ENCODE data around the gene BRD7.

BRD7 gene

DNA sequence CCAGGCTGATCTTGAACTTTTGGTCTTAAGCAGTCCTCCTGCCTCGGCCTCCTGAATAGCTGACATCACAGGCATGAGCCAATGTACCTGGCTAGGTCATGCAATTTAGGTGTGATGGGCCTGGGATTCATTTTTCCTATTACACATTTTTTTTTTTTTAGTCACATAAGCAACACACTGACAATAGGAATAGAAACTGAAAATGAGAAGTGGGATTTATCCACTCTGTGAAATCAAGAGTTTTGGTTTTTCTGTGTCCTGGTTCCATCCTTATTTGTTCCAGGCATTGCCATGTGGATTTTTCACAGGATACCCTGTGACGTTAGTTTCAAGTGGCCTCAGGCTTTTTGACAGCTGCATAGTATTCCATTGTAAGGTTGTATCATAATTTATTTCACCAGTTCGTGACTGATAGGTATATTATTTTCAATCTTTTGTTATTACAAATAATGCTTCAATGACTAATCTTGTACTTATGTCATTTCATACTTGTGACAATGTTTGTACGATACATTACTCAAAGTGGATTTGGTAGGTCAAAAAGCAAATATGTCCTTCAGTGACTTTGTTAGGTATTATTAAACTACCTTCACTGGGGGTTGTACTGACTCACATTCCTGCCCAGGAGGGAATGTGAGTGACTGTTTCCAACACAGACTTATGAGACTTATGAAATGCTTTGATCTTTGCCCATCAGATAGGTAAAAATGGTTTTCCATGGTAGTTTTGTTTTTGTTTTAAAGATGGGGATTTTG is 91.8 kb downstream of the BRD7 start:
- no peak overlapping the region for H3K27ac ChIP-seq
- no peak for DNase-seq (ENCODE audit: low read depth, low spot score)

DNA sequence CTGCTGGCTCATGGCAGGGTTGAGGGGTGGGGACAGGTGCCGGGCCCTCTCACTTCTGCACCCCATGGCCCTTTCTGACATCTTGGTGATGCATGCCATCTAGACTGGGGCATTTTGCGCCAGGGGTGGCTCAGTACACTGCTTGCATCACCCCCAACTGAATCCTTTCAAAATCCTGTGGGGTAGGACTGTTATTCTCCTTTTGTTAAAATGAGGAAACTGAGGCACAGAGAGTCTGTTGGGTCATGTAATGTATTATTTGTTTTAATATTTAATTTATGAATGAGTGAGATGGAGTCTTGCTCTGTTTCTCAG is 92.5 kb downstream of the BRD7 start:
- H3K27ac ChIP-seq = no peak overlapping the region
- DNase-seq (ENCODE audit: low read depth, low spot score) = no peak

DNA sequence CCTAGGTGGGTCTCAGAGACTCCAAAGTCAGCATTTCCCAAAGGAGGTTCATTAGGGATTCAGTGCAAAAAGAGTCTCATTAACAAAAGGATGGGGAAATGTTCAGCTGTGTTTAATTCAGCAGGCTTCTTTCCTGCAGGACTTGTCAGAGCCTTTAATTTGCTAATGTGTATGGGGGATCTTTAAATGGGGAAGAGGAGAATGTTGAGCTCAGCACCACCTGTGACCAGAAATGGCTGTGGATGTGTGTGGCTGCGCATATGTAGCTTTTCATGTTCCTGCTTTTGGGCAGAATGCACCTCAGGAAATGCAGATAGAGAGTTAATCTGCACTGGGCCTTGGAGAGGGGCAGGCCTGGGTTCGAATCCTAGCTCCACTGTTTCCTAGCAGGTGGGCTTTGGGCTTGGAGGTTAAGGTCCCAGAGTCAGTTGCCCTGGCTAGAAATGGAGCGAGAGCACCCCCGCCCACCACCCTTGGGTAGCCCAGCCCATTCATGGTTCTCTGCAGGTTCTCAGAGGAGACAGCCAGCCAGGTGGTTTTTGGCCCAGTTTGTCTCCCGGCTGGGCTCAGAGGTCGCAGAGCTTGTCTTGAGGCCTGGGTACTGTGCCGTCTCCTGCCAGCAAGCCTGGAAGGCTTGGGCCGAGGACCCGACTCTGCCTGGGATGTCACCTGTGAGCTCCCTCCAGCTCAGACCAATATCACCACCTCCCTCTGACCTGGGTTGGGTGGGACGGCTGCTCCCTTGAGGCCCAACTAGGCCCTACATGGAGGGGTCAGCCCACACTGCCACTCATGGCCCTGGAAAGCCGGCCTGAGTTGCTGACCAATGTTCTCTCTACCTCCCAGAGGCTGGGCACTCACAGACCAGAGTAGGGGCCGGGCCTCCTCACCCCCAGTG is 93.1 kb downstream of the BRD7 start:
- no peak overlapping the region for H3K27ac ChIP-seq
- DNase-seq (ENCODE audit: low read depth, low spot score) = no peak

DNA sequence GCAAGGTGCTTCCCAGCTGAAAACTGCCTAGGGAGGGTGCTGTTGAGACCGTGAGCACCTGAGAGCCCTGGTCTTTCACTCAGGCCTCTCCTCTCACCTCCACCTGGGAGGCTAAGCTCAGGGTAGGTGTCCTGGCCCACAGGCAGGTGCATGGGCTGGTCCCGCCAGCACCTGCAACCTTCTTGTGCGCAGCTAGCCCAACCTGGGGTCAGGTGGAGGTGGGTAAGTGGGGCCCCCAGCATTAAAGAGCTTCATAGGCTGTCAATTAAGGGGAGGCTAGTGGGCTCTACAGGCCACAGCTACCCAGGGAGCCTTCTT is 93.7 kb downstream of the BRD7 start:
- no peak for DNase-seq (ENCODE audit: low read depth, low spot score)
- H3K27ac ChIP-seq = no peak overlapping the region

DNA sequence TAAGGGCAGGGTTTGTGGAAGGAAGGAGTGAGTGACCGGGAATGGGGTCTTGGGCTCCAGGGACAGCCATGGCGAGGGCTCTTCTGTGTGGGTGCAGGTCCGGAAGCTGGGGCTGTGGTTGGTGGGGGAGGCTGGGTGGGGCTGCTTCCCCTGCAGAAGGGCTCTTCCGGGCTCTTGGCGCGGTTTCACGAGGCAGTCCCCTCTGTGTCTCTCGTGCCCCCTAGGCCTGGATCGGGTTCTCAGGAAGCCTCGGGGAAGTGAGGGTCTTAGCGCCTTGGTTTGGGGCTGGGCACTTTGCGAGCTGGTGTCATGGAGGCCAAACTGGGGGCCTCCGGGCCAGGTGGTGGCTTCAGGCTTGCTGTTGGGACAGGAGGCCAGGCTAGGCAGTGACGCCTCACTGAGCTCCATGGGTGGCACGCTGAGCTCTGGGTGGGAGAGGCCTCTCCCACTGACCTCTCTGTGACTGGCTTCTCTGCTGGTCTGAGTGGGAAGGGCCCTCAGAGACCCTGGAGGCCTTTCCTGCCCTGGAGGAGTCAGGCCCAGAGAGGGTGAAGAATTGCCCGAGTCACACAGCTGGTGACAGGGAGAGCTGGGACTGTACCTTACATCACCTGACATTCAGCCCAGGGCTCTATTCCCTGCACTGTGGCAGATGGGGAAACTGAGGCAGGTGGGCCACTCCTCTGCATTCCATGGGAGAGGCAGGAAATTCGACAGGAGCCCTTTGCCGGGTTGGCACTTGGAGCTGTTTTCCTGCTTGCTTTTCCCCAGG is 94.3 kb downstream of the BRD7 start:
- no peak for DNase-seq (ENCODE audit: low read depth, low spot score)
- H3K27ac ChIP-seq = no peak overlapping the region

DNA sequence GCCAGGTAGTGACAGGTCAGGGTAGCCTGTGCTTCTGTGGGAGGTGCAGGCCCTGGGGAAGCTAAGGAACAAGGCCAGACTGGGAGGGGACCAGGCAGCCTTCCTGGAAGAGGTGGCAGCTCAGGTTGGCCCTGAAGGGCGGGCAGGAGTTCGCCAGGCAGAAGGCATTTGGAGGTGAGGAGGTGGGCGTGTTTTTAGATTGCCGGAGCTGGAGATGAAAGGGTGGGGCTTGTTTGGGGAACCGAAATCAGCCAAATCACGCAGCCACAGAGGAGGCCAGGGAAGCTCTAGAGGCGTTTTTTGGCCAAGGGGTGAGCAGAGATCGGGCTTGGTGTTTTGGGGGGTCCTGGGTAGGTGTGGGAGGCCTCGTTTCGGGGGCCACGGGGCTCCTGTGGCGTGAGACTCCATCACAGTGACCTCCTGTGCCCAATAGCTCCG is 94.9 kb downstream of the BRD7 start:
- DNase-seq (ENCODE audit: low read depth, low spot score) = no peak
- H3K27ac ChIP-seq = no peak overlapping the region

GRCh38 chr16:50273382-50273690 is 95.5 kb downstream of the BRD7 start:
- no peak for DNase-seq (ENCODE audit: low read depth, low spot score)
- no peak overlapping the region for H3K27ac ChIP-seq

DNA sequence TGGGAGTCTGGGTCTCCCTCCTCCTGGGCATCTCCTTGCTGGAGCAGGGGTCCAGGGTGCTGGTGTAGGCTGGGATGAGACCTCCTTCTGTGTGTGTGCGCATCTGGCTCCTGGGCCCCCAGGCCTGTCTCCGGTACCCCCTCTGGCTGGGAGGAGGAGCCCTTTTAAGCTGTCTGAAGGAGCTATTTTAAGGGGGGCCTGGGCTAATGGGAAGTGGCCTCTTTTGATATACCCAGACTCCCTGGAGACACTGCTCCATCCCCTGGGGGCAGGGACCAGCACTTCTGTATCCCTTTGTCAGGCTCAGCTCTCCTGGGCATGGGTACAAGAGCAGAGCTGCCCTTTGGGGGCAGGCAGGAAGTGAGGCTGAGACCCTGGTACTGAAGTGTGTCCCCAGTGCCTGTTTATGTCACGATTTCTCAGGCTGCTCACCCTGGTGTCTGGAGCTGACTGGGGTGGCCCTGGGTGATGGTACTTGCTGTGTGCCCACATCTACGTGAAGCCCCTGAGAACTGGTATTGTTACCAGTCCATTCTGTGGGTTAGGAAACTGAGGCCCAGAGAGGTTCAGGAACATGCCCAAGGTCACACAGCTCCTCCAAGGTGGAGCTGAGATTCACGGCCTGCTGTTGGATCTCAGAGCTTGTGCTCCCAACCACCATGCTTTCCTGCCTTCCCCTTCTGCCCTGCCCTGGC is 96.0 kb downstream of the BRD7 start:
- no peak overlapping the region for H3K27ac ChIP-seq
- DNase-seq (ENCODE audit: low read depth, low spot score) = no peak

- DNase-seq (ENCODE audit: low read depth, low spot score) = no peak
- H3K27ac ChIP-seq = no peak overlapping the region
These were observed 96.6 kb downstream of the BRD7 start for GRCh38 chr16:50272111-50272571.

DNA sequence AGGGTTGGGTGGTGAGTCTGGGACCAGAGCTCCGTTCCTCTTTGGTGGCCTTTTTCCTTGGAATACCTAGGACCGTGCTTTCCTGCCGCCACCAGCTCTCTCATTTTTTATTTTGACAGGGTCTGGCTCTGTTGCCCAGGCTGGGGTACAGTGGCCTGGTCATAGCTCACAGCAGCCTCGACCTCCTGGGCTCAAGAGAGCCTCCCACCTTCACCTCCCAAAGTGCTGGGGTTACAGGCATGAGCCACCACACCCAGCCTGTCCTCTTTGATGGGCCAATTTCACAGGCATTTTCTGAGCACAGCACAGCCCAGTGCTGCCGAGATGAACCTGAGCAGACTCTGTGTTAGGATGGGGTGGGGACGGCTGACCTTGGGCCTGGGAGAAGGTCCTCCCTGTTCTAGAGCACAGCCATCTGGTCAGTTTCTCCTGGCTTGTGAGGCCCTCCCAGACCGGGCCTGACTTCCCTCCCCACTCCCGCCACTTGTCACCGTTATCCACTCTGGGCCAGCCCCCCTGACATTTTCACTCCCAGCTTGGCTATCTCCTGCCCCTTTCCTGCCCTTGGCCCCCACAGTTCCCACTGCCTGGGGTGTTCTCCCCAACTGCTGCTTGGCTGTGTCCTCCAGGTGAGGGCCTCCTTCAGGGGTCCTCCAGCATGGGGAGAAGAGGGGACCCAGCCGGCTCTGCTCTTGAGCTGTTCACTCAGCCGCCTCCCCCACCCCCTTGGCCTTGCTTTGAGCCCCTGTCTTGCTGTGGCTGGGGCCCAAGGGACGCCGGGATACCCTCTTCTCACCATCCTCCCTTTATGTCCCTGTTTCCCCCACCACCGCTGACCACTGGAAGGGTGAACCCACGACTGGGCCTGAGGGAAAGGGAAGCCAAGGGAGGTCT is 97.4 kb downstream of the BRD7 start:
- no peak overlapping the region for H3K27ac ChIP-seq

GRCh38 chr16:50270510-50271147 is 98.2 kb downstream of the BRD7 start:
- DNase-seq (ENCODE audit: low read depth, low spot score) = no peak
- no peak overlapping the region for H3K27ac ChIP-seq

More for the DNA sequence above, 97.4 kb downstream of the BRD7 start:
- no peak for DNase-seq (ENCODE audit: low read depth, low spot score)

- H3K27ac ChIP-seq = no peak overlapping the region
- DNase-seq (ENCODE audit: low read depth, low spot score) = no peak
These were observed 98.8 kb downstream of the BRD7 start for GRCh38 chr16:50269769-50270509.

DNA sequence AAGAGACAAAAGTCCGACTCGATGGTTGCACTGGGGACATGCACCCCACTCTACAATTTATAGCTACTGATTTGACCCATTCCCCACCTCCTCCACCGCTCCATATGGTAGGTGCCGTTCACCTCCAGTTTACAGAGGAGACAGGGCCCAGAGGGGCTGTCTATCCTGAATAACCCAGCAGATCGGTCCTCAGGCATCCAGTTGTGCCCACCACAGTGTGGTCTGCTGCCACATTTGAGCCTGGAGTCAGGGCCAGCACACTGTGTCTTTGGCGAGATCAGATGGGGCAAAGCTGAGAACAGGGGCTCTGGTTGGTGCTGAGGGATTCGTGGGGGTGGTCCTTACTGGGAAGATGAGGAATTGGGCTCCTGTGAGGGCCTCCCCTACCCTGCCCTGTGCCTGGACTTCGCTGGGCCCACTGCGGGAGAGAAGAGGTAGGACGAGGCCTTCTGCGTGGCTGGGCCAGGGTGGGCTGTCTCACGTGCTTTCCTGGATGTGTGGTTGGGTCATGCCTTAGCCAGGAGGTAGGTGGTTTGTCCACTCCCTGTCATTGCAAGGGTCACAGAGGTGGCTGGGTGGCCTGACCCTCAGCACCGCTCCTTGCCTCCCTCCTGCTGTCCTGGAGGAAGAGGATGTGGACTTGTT is 99.6 kb downstream of the BRD7 start:
- DNase-seq (ENCODE audit: low read depth, low spot score) = no peak
- H3K27ac ChIP-seq = no peak overlapping the region

DNA sequence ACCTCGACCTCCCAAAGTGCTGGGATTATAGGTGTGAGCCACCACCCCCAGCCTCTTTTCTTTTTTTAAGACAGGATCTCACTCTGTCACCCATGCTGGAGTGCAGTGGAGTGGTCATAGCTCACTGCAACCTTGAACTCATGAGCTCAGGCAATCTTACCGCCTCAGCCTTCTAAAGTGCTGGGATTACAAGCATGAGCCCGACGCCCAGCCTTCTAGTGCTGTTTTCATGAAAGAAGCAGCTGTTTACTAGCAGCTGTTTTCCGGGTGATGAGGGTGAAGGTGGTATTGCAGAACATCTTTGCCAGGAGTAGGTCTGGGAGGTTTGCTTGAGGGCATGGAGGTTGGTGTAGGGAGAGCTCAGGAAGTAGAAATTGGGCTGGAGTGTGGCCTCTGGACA is 100.4 kb downstream of the BRD7 start:
- no peak overlapping the region for H3K27ac ChIP-seq
- no peak for DNase-seq (ENCODE audit: low read depth, low spot score)

DNA sequence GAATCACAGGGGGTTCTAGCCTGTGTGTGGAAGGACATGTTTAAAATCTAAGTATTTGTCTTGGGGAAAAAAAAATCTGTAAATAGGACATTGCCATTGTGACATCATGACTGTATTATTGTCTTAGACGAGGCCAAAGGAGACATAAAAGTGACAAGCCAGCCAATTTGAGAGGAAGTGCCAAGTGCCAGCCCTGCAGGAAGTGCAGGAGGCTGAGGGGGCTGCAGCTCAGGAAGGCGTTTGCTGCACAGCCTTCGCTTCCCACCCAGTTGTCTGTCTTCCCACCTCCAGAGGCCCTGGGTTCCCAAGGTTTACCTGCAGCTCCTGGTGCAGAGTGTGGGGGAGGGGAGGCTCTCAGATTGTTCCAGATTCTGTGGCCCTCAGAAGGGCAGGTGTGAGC is 101.1 kb downstream of the BRD7 start:
- H3K27ac ChIP-seq = no peak overlapping the region
- no peak for DNase-seq (ENCODE audit: low read depth, low spot score)

DNA sequence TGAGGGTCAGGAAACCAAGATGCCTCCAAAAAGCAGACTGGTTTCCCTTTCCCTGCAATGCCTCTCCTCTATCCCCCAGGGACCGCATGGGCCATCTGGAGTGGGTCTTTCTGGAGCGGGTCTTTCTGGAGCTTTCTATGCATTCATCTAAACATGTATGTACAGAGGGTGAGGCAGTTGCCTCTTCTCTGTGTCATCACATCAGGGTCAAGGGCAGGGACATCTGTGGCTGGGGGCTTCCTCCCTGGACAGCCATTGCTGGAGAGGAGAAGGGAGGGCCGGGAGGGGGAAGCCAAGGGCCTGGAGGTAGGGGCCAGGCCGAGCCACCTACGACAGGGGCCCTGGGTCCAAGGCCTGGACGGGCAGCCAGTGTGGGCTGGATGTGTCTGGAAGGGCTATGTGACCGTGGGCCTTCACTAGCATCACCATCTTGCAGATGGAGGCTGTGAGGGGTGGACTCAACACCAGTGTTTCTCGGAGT is 101.6 kb downstream of the BRD7 start:
- no peak for DNase-seq (ENCODE audit: low read depth, low spot score)
- no peak overlapping the region for H3K27ac ChIP-seq

GRCh38 chr16:50266337-50267091 is 102.3 kb downstream of the BRD7 start, which contains the start of gene ADCY7:
ADCY7 (plus strand) TSS chr16:50266551; CDS start chr16:50288180, 21,629 bp downstream.
- DNase-seq (ENCODE audit: low read depth, low spot score) = no peak

More at GRCh38 chr16:50266337-50267091, 102.3 kb downstream of the BRD7 start, which contains the start of gene ADCY7:
- H3K27ac ChIP-seq = peak within 1 kb of the TSS; percentile 16

Measured in epithelial cell of prostate (primary cell).